ENCODE results near the gene NOC2L.
"Not testable (repeated sequence)": the region's sequence is repeated elsewhere in the genome, so short reads cannot be mapped to it uniquely, and the experiment has no call there.

Gene NOC2L

DNA sequence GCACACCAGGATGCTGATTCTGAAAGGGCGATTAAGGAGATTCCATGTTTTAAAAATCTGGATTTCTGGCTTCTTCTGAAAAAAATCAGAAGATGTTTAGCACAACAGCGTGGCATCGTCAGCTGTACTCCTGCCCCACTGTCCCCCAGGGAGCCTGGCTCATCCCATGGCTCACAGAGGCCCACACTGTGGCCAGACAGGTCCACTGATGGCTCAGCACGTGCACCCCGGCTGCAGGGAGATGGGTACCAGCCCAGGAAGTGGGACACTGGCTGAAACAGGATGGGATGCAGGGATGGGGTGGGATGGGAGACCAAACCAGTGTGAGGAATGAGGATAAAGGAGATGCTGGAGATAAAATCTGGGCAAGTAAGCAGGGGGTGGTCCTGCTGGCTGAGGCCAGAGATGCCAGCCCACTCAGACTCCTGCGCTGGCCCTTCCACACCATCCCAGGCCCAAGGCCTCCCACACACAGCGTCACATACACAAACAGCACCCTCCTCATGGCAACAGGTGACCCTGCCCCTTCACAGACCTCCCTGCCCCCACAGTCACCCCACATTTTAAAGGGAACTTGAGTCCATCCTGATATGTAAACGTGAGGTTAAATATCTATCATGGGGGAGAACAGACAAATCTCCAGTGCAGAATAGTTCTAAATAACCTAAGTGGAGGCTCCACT is 59.3 kb downstream of the NOC2L start:
- H3K4me3 ChIP-seq (ENCODE audit: low read depth, low read length): no peak overlapping the region
- no peak for DNase-seq (ENCODE audit: low read depth)
- TF ChIP-seq, protein P1, sequence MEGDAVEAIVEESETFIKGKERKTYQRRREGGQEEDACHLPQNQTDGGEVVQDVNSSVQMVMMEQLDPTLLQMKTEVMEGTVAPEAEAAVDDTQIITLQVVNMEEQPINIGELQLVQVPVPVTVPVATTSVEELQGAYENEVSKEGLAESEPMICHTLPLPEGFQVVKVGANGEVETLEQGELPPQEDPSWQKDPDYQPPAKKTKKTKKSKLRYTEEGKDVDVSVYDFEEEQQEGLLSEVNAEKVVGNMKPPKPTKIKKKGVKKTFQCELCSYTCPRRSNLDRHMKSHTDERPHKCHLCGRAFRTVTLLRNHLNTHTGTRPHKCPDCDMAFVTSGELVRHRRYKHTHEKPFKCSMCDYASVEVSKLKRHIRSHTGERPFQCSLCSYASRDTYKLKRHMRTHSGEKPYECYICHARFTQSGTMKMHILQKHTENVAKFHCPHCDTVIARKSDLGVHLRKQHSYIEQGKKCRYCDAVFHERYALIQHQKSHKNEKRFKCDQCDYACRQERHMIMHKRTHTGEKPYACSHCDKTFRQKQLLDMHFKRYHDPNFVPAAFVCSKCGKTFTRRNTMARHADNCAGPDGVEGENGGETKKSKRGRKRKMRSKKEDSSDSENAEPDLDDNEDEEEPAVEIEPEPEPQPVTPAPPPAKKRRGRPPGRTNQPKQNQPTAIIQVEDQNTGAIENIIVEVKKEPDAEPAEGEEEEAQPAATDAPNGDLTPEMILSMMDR (conservative IDR thresholded peaks at IDR 0.05; ENCODE audit: low read depth, low read length): no peak

- DNase-seq (ENCODE audit: low read depth); H3K4me3 ChIP-seq (ENCODE audit: low read depth, low read length): not testable (repeated sequence)
These were observed 61.1 kb downstream of the NOC2L start for GRCh38 chr1:897951-898350.

GRCh38 chr1:897226-897625 is 61.8 kb downstream of the NOC2L start:
- DNase-seq (ENCODE audit: low read depth): no peak
- TF ChIP-seq, protein P1 (conservative IDR thresholded peaks at IDR 0.05; ENCODE audit: low read depth, low read length): no peak
- no peak overlapping the region for H3K4me3 ChIP-seq (ENCODE audit: low read depth, low read length)

All from choroid plexus epithelial cell (primary cell).